ENCODE measurements around the gene UBAC1. TPM values are rescaled to one million over a fixed set of nuclear protein-coding genes. Genes with fewer than 3 reads are reported as not detected.

The UBAC1 gene
- total and polyA plus RNA-seq, 9 of the 15 experiments (the other 6 are each of a cell fraction or from before 2014, with no cell fraction given): 94.0 to 399 (median 228) TPM

- TF ChIP-seq MCM3 (IDR thresholded peaks at IDR 0.05) (no peak), BHLHE40 (IDR thresholded peaks at IDR 0.05; ENCODE audit: low read length) (no peak), SMAD2 (IDR thresholded peaks at IDR 0.05; ENCODE audit: low read depth, low read length) (no peak), TRIM28 (IDR thresholded peaks at IDR 0.05) (0 out of 2 replicates have a peak, but pooled peaks have one; percentile 25), ZNF175 (CRISPR knock-in tag; IDR thresholded peaks at IDR 0.05; ENCODE audit: low read depth) (peak; percentile 43; the same call in 1 of the 2 replicates), TCFL5 (CRISPR knock-in tag; conservative IDR thresholded peaks at IDR 0.05) (no peak), L3MBTL2 (IDR thresholded peaks at IDR 0.05) (peak; percentile 85), SRSF7 (optimal IDR thresholded peaks at IDR 0.05; ENCODE audit: low read depth, low read length) (no peak), CREM (IDR thresholded peaks at IDR 0.05; ENCODE audit: low read depth) (peak; percentile 98), HNRNPK (IDR thresholded peaks at IDR 0.05; ENCODE audit: low read depth, low read length, poor library complexity, severe bottlenecking) (no peak), NR3C1 (CRISPR knock-in tag; IDR thresholded peaks at IDR 0.05) (no peak), VEZF1 (CRISPR knock-in tag; IDR thresholded peaks at IDR 0.05) (peak; percentile 82), MTA2 (IDR thresholded peaks at IDR 0.05; ENCODE audit: low read depth) (no peak), LARP7 (IDR thresholded peaks at IDR 0.05) (no peak), RFX1 (IDR thresholded peaks at IDR 0.05) (no peak), ZBTB34 (CRISPR knock-in tag; IDR thresholded peaks at IDR 0.05) (no peak), ELK1 (CRISPR knock-in tag; IDR thresholded peaks at IDR 0.05) (no peak), PBX2 (CRISPR knock-in tag; IDR thresholded peaks at IDR 0.05; ENCODE audit: low read depth) (no peak), PBX2 (tag; conservative IDR thresholded peaks at IDR 0.05; ENCODE audit: low read depth) (no peak), ATF2 (CRISPR knock-in tag; IDR thresholded peaks at IDR 0.05) (no peak)
Observed at GRCh38 chr9:135961277-135961715, at the start of gene UBAC1 (continued).
